Naive thymus-derived CD8-positive, alpha-beta T cell (primary cell): ENCODE data around the gene HS3ST2. TPM values are rescaled to one million over a fixed set of nuclear protein-coding genes. Genes with fewer than 3 reads are reported as not detected.

Experiments
- ATAC-seq, 2 donors: fragments of 150-1000 bp; cut with Tn5 transposase in 1 of 2; sonication (Bioruptor Pico), chemical (Tn5 transposase) in 1 of 2; 1 replicate in 1 of 2; 2 replicates in 1 of 2; pipeline ENCODE4 v1.10.0; 2021; ENCODE audit warnings: mild to moderate bottlenecking in 2 of 2, moderate library complexity in 2 of 2
- POLR2A ChIA-PET: fragments of 350-600 bp; sonication (Branson Sonifier 250); formaldehyde crosslinking; loops from one replicate; lab custom pipeline; 2021; ENCODE audit warnings: antibody characterized with exemption; lab: Charles Lee
- DNase-seq, 10 donors: peaks; one replicate each; pipeline versions ENCODE4 v3.0.0 to v3.0.0-alpha.2; 2020 to 2022
- H3K27ac Mint-ChIP-seq, 10 donors: one replicate each; pipeline ENCODE4 v1.8.0; 2020 to 2022; ENCODE audit warnings: mild to moderate bottlenecking in 10 of 10, mixed read lengths in 10 of 10, moderate library complexity in 4 of 10, inconsistent platforms in 1 of 10
- H3K27me3 Mint-ChIP-seq, 5 donors: one replicate each; pipeline ENCODE4 v1.8.0; 2021 to 2022; ENCODE audit warnings: mixed read lengths in 5 of 5
- H3K36me3 Mint-ChIP-seq, 3 donors: one replicate each; pipeline ENCODE4 v1.8.0; 2020 to 2022; ENCODE audit warnings: mixed read lengths in 3 of 3, mild to moderate bottlenecking in 2 of 3, inconsistent platforms in 1 of 3
- H3K4me1 Mint-ChIP-seq, 4 donors: one replicate each; pipeline ENCODE4 v1.8.0; 2021 to 2022; ENCODE audit warnings: mixed read lengths in 4 of 4
- H3K4me3 Mint-ChIP-seq, 10 donors: one replicate each; pipeline ENCODE4 v1.8.0; 2020 to 2022; ENCODE audit warnings: mild to moderate bottlenecking in 10 of 10, mixed read lengths in 10 of 10, moderate library complexity in 6 of 10, inconsistent platforms in 1 of 10
- H3K9me3 Mint-ChIP-seq, 9 donors: one replicate each; pipeline ENCODE4 v1.8.0; 2020 to 2022; ENCODE audit warnings: mixed read lengths in 9 of 9, mild to moderate bottlenecking in 3 of 9, inconsistent platforms in 1 of 9, moderate library complexity in 1 of 9
- polyA plus RNA-seq, 3 donors: library from polyadenylated mRNA; unstranded; fragments of 300-500 nt; fragmentation: Illumina TruSeq; gene quantifications; one replicate each; pipeline ENCODE4 v1.2.3, GENCODE V29; 2021
- total RNA-seq, 8 experiments: library from RNA in 2 of 8; stranded (reverse) in 2 of 8; gene quantifications; one replicate each; pipeline ENCODE4 v1.2.3 and lab custom pipeline; 2021 to 2026

The HS3ST2 gene
- total and polyA plus RNA-seq, 5 experiments from 2014 or later = not detected

DNA sequence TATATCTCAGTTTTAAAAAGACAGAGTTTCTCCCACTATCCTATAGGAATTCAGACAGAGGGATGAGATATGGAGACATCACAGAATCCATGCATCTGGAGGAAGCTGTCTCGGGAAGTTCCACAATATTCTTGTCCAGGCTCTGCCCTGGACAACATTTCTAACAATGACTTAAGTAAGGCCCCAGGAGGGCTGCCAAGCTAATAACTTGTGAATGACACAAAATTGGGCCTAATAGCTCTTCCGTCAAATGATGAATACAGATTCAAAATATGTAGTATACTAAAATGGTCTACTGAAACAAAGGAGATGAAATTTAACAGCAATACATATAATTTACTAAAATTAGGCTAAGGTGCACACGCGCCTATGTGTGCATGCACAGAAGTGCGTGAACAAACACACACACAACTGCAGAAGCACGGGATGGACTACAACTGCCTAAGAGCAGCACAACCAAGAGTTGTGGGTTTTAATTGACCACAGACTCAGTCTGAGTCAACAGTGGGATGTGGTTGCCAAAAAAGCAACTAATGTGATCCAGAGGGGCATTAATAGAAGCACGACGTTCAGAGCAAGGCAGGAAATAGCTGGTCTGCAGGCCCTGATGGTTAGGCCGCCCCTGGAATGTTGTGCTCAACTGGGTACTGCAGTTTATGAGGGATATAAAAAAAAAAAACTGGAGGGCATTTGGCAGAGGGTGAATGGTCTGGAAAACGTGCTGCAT is 26.3 kb upstream of the HS3ST2 start:
- H3K4me3 Mint-ChIP-seq = no peak overlapping the region
- no peak overlapping the region for H3K27ac Mint-ChIP-seq
- no peaks in the 10 kb centered on the region for H3K36me3 Mint-ChIP-seq
- peaks cover 0 to 5% (median 0%) of the 10 kb centered on the region in 9 donors for H3K9me3 Mint-ChIP-seq
- ATAC-seq (no peak), DNase-seq (no peak)
- POLR2A ChIA-PET = no interaction called here
- H3K4me1 Mint-ChIP-seq = peaks cover 4 to 11% (median 7%) of the 10 kb centered on the region in 4 donors
- peaks cover 2 to 14% (median 12%) of the 10 kb centered on the region in 5 donors for H3K27me3 Mint-ChIP-seq

DNA sequence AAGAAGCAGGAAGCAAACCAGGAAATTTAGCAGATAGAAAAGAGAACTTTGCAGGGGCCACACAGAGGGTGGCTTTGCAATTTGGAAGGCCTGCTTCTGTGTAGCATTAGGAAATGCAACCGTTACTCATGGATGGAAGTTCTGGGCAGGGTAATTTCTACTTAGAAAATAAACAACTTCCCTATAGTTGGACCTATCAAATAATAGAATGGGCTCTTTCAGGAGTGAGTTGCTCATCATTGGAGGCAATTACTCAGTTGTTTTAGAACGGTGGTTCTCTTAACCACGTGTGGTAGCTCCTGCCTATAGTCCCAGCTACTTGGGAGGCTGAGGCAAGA is 25.8 kb upstream of the HS3ST2 start:
- Mint-ChIP-seq H3K27me3 (peaks cover 2 to 14% (median 12%) of the 10 kb centered on the region in 5 donors), H3K27ac (no peak overlapping the region), H3K4me3 (no peak overlapping the region), H3K9me3 (peaks cover 0 to 5% (median 0%) of the 10 kb centered on the region in 9 donors), H3K36me3 (no peaks in the 10 kb centered on the region), H3K4me1 (peaks cover 4 to 11% (median 7%) of the 10 kb centered on the region in 4 donors)
- POLR2A ChIA-PET = no interaction called here
- DNase-seq (no peak), ATAC-seq (no peak)

DNA sequence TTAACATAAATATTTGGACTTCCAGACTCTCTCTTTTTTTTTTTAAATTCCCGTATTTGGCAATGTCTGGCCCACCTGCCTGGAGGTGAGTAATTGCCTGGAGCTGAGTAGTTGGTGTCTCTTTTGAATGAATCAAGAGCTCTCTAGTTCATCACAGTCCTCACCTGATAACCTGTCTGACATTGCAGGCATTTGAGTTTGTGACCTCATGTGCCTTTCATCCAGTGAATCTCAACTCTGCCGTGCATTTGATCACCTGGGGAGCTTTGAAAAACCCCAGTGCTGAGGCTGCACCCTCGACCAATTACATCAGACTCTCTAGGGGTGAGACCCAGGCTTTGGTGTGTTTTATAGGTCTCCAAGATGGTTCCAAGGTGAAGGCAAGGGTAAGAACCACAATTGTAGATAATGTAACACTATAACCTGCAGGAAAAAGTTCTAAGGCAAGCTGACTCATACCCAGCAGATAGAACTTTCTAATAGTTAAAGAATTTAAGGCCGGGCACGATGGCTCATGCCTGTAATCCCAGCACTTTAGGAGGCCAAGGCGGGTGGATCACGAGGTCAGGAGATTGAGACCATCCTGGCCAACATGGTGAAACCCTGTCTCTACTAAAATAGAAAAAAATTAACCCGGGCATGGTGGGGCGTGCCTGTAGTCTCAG is 24.5 kb upstream of the HS3ST2 start:
- DNase-seq = no peak
- POLR2A ChIA-PET = no interaction called here
- Mint-ChIP-seq H3K36me3 (no peaks in the 10 kb centered on the region), H3K9me3 (peaks cover 0 to 12% (median 2%) of the 10 kb centered on the region in 9 donors), H3K27ac (no peak overlapping the region), H3K4me3 (no peak overlapping the region), H3K4me1 (peaks cover 2 to 8% (median 5%) of the 10 kb centered on the region in 4 donors), H3K27me3 (peaks cover 2 to 17% (median 9%) of the 10 kb centered on the region in 5 donors)
- no peak for ATAC-seq

DNA sequence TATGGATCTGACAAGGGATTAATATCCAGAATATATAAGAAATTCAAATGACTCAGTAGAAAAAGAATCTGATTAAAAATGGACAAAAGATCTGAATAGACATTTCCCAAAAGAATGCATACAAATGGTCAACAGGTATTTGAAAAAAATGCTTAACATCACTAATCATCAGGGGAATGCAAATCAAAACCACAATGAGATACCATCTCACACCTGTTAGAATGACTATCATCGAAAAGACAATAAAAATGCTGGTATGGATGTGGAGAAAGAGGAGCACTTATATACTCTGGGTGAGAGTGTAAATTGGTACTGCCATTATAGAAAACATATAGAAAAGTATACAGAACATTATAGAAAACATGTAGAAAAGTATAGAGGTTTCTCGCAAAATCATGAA is 16.4 kb upstream of the HS3ST2 start:
- H3K9me3 Mint-ChIP-seq = peaks cover 0 to 17% (median 3%) of the 10 kb centered on the region in 9 donors
- ATAC-seq (no peak), DNase-seq (no peak)
- POLR2A ChIA-PET = no interaction called here
- no peaks in the 10 kb centered on the region for H3K4me1 Mint-ChIP-seq
- H3K36me3 Mint-ChIP-seq = no peaks in the 10 kb centered on the region
- H3K27me3 Mint-ChIP-seq = peaks cover 9 to 20% (median 16%) of the 10 kb centered on the region in 5 donors
- no peak overlapping the region for H3K27ac Mint-ChIP-seq
- no peak overlapping the region for H3K4me3 Mint-ChIP-seq

DNA sequence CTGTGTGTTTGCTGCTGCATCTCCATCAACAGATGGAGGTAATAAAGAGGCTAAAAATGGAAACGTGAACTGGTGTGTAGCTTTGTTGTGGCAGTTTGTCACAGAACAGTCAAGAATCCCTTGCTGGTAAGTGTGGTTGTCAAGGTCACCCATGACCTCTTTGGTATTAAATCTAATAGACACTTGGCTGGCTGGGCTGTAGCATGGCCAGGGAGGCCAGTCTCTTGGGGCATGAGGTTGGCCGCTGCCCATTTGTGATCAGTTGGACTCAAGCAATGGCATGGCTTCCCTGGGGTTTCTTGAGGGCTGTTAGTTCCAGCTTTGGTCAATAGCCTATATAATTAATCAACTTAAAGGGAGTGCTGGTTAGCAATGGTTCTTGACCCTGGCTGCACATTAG is 14.8 kb upstream of the HS3ST2 start:
- no peaks in the 10 kb centered on the region for H3K4me1 Mint-ChIP-seq

DNA sequence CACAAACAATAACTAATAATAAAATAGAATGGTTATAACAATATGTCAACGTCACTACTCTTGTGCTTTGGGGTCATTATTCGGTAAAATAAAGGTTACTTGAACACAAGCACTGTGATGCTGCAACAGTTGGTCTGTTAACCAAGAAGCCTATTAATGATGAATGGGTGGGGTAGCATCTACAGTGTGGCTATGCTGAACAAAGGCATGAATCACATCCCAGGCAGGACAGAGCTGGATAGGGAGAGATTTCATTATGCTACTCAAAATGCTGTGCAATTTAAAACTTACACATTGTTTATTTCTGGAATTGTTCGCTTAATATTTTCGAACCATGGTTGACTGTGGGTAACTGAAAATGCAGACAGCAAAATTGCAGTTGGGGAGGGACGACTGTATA is 9.1 kb upstream of the HS3ST2 start:
- no peak for ATAC-seq
- no peak overlapping the region for H3K27ac Mint-ChIP-seq
- H3K4me3 Mint-ChIP-seq = no peak overlapping the region
- POLR2A ChIA-PET = no interaction called here
- no peaks in the 10 kb centered on the region for H3K9me3 Mint-ChIP-seq
- no peak for DNase-seq
- H3K27me3 Mint-ChIP-seq = peaks cover 4 to 28% (median 15%) of the 10 kb centered on the region in 5 donors
- no peaks in the 10 kb centered on the region for H3K36me3 Mint-ChIP-seq
- no peaks in the 10 kb centered on the region for H3K4me1 Mint-ChIP-seq

More for the DNA sequence above, 14.8 kb upstream of the HS3ST2 start:
- H3K4me3 Mint-ChIP-seq = no peak overlapping the region
- H3K36me3 Mint-ChIP-seq = no peaks in the 10 kb centered on the region
- no peak for DNase-seq
- H3K9me3 Mint-ChIP-seq = peaks cover 0 to 8% (median 3%) of the 10 kb centered on the region in 9 donors
- peaks cover 13 to 33% (median 23%) of the 10 kb centered on the region in 5 donors for H3K27me3 Mint-ChIP-seq
- POLR2A ChIA-PET = no interaction called here
- ATAC-seq = no peak
- H3K27ac Mint-ChIP-seq = no peak overlapping the region

DNA sequence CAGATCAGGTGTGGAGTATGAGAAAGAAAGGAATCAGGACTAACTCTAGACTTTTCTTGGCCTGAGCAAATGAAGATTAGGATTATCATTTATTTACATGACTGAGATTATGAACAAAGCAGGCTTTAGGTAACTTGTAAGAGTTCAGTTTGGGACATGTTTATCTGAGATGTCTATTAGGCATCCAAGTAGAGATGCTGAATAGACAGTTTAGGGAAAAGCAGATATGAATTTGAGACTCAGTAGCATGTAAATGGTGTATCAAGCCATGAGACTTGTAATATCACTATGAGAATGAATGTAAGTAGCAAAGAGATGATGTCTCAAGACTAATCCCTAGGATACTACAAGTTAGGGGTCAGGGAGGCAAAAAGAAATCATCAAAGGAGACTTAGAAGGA is 8.6 kb upstream of the HS3ST2 start:
- no peak overlapping the region for H3K27ac Mint-ChIP-seq
- no peaks in the 10 kb centered on the region for H3K4me1 Mint-ChIP-seq
- H3K36me3 Mint-ChIP-seq = no peaks in the 10 kb centered on the region
- no peak overlapping the region for H3K4me3 Mint-ChIP-seq
- DNase-seq (no peak), ATAC-seq (no peak)
- peaks cover 4 to 28% (median 15%) of the 10 kb centered on the region in 5 donors for H3K27me3 Mint-ChIP-seq
- H3K9me3 Mint-ChIP-seq = no peaks in the 10 kb centered on the region
- POLR2A ChIA-PET = no interaction called here

DNA sequence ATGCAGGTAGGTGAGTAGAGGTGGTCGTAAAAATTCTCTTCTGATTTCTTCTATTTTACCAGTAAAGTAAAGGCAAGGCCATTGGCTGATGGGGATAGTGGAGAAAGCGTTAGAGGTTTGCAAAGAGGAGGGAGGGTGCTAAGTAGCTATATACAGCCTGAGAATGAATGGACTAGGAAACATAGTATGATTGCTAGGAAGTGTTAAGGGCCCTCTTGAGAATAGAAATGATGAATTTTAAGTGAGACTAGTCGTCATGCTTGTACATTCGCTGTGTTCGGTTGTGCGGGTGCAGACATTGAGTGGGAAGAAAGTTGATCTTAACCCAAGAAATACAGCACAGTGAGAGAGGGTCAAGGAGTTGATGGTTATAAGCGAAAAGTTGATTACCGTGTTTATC is 7.2 kb upstream of the HS3ST2 start:
- H3K9me3 Mint-ChIP-seq = no peaks in the 10 kb centered on the region
- H3K4me3 Mint-ChIP-seq = no peak overlapping the region
- POLR2A ChIA-PET = no interaction called here
- H3K27me3 Mint-ChIP-seq = peaks cover 7 to 31% (median 14%) of the 10 kb centered on the region in 5 donors
- H3K27ac Mint-ChIP-seq = no peak overlapping the region
- H3K4me1 Mint-ChIP-seq = no peaks in the 10 kb centered on the region
- no peaks in the 10 kb centered on the region for H3K36me3 Mint-ChIP-seq
- no peak for ATAC-seq
- DNase-seq = no peak

DNA sequence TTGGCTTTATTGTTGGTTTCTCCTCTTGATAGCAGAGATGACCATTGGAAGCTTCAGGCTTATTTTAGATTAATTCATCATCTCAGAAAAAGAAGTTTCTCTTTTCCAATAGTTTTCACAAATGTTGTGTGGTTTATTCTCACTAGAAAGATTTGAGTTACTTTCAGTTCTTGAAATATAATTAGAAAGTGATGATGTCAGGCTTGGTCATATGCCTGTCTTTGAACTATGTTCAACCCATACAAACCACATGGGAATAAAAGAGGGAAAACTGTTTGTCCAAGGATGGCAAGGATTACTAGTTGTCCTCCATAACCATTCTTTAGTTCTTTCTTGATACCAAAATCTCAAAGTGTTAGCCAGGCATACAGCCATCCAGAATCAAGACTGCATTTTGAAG is 3.7 kb upstream of the HS3ST2 start:
- Mint-ChIP-seq H3K27me3 (peaks cover 13 to 43% (median 24%) of the 10 kb centered on the region in 5 donors), H3K9me3 (no peaks in the 10 kb centered on the region), H3K4me1 (peaks cover 0 to 2% (median 0%) of the 10 kb centered on the region in 4 donors), H3K36me3 (no peaks in the 10 kb centered on the region), H3K4me3 (no peak overlapping the region), H3K27ac (no peak overlapping the region)
- no peak for ATAC-seq
- POLR2A ChIA-PET = no interaction called here
- no peak for DNase-seq

DNA sequence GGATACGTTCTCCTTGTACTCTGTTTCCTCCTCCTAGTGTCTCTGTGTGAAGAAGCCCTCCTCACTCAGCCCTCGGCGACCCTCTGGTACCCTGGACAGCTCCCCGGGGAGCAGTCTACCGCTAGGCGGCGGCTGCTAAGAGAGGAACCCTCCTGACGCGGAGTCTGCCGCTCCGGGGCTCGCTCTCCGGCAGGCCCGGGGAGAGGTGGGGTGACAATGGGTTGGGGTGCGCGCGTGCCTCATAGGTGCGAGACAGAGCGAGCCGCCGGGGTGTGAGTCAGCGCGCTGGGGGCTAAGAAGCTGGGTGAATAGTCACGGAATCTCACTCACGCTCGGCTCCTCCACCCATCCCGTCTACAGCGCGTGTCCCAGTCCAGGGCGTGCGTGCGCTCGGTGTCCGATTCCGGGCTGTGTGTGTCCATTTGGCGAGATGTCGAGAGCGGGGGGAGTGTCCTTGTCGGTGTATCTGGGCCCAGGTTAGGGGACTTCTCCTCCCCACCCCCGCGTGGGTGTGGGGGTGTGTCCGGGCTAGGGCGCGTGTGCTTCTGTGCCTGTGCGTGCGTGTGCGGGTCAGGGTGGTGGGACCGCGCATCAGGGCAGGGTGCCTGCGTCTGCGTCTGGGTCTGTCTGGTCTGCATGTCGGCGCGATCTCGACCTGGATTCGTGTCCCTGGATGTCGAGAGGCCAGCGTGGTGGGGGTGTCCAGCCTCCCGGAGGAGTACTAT is 577 bp upstream of the HS3ST2 start:
- ATAC-seq = no peak

DNA sequence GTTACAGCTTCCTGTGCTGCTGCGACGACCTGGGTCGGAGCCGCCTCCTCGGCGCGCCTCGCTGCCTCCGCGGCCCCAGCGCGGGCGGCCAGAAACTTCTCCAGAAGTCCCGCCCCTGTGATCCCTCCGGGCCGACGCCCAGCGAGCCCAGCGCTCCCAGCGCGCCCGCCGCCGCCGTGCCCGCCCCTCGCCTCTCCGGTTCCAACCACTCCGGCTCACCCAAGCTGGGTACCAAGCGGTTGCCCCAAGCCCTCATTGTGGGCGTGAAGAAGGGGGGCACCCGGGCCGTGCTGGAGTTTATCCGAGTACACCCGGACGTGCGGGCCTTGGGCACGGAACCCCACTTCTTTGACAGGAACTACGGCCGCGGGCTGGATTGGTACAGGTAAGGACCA is 746 bp downstream of the HS3ST2 start:
- Mint-ChIP-seq H3K27me3 (peaks cover 21 to 59% (median 38%) of the 10 kb centered on the region in 5 donors), H3K4me1 (peaks cover 0 to 2% (median 0%) of the 10 kb centered on the region in 4 donors), H3K9me3 (no peaks in the 10 kb centered on the region), H3K36me3 (no peaks in the 10 kb centered on the region), H3K27ac (no peak overlapping the region), H3K4me3 (no peak overlapping the region)
- DNase-seq (no peak), ATAC-seq (no peak)
- POLR2A ChIA-PET = no interaction called here

More for the DNA sequence above, 577 bp upstream of the HS3ST2 start:
- no peaks in the 10 kb centered on the region for H3K9me3 Mint-ChIP-seq
- POLR2A ChIA-PET = no interaction called here
- no peak for DNase-seq
- no peaks in the 10 kb centered on the region for H3K36me3 Mint-ChIP-seq
- peaks cover 19 to 65% (median 40%) of the 10 kb centered on the region in 5 donors for H3K27me3 Mint-ChIP-seq
- no peak overlapping the region for H3K4me3 Mint-ChIP-seq
- H3K4me1 Mint-ChIP-seq = peaks cover 0 to 2% (median 0%) of the 10 kb centered on the region in 4 donors
- no peak overlapping the region for H3K27ac Mint-ChIP-seq

DNA sequence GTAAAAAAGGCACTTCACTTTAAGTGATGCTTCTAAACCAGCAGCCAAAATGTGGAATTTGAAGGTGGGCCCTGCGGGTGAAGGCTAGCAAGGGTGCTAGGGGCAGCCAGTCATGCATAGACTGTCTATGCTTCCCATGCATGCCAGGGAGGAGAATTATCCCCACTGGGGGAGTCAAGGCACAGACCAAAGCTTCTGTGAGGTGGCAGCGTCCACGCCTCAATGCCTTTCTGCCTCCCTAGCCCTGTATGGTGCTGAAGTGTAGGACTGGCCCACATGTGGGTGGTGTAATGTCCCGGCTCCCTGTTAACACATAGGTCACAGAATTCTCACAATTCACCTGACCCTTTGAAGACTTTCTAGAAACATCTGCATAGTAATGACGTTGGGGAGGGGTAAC is 1.9 kb downstream of the HS3ST2 start:
- Mint-ChIP-seq H3K9me3 (peaks cover 0 to 2% (median 0%) of the 10 kb centered on the region in 9 donors), H3K4me1 (peaks cover 0 to 2% (median 0%) of the 10 kb centered on the region in 4 donors), H3K4me3 (no peak overlapping the region), H3K27ac (no peak overlapping the region), H3K27me3 (peaks cover 24 to 67% (median 43%) of the 10 kb centered on the region in 5 donors), H3K36me3 (no peaks in the 10 kb centered on the region)
- DNase-seq (no peak), ATAC-seq (no peak)
- POLR2A ChIA-PET = no interaction called here

DNA sequence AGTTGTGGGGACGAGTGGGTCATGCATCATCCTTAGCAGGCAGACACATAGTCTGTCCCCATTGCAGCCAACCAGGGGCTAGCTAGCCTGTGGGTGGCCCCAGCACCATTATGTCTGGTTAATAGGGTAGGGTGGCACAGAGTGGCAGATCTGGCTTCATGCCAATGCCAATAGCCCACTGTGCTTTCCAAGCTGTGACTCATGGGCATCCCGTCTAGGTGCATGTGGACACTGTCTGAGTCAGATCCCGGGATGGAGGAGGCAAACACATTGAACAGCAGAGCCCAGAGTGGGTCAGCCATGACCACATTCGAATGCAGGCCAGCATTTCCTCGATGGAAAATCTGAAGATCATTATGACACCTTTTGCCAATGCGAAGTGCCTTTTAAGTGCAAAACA is 2.5 kb downstream of the HS3ST2 start:
- DNase-seq (no peak), ATAC-seq (no peak)
- peaks cover 21 to 67% (median 46%) of the 10 kb centered on the region in 5 donors for H3K27me3 Mint-ChIP-seq
- H3K4me1 Mint-ChIP-seq = peaks cover 0 to 2% (median 0%) of the 10 kb centered on the region in 4 donors
- POLR2A ChIA-PET = no interaction called here
- H3K27ac Mint-ChIP-seq = no peak overlapping the region
- H3K9me3 Mint-ChIP-seq = peaks cover 0 to 3% (median 0%) of the 10 kb centered on the region in 9 donors
- H3K36me3 Mint-ChIP-seq = no peaks in the 10 kb centered on the region
- H3K4me3 Mint-ChIP-seq = no peak overlapping the region
